ENCODE results near the gene FOXF2.

GRCh38 chr6:1391800-1392309 is 2.5 kb downstream of the FOXF2 start:
- no peak for TF ChIP-seq CTCF (conservative IDR thresholded peaks at IDR 0.05; ENCODE audit: low read length)
- TF ChIP-seq EZH2phosphoT487 (IDR thresholded peaks at IDR 0.05; ENCODE audit: borderline replicate concordance): no peak
